GM21447 (cell line): ENCODE data around the gene CRYBG1.
A peak's percentile ranks its signal among the peaks of the same experiment; 100 is the strongest.
"Not testable (repeated sequence)": the region's sequence is repeated elsewhere in the genome, so short reads cannot be mapped to it uniquely, and the experiment has no call there.

Experiments
- ATAC-seq: cut with Tn5 transposase; IDR thresholded peaks from one replicate; pipeline ENCODE4 v1.9.1; 2021; ENCODE audit not compliant: unreplicated experiment

CRYBG1 gene

GRCh38 chr6:106495014-106495413 lies 134.5 kb downstream of the CRYBG1 start:
- ATAC-seq = no peak

GRCh38 chr6:106496823-106497222 lies 136.3 kb downstream of the CRYBG1 start:
- ATAC-seq = no peak

GRCh38 chr6:106501960-106502371 lies 141.4 kb downstream of the CRYBG1 start:
- no peak for ATAC-seq

- no peak for ATAC-seq
Measured at GRCh38 chr6:106502559-106502958, 142.0 kb downstream of the CRYBG1 start.

GRCh38 chr6:106508277-106508676 lies 147.8 kb downstream of the CRYBG1 start:
- ATAC-seq = no peak

GRCh38 chr6:106508834-106509233 lies 148.3 kb downstream of the CRYBG1 start:
- no peak for ATAC-seq

GRCh38 chr6:106509420-106510089 lies 149.0 kb downstream of the CRYBG1 start:
- no peak for ATAC-seq

GRCh38 chr6:106510090-106510970 lies 149.8 kb downstream of the CRYBG1 start:
- peak; percentile 35 for ATAC-seq

- no peak for ATAC-seq
Measured at GRCh38 chr6:106511288-106512047, 151.0 kb downstream of the CRYBG1 start.

GRCh38 chr6:106512048-106512967 lies 151.8 kb downstream of the CRYBG1 start:
- peak; percentile 57 for ATAC-seq

- ATAC-seq = no peak
Measured at GRCh38 chr6:106512968-106513574, 152.6 kb downstream of the CRYBG1 start.

GRCh38 chr6:106513808-106514582 lies 153.5 kb downstream of the CRYBG1 start:
- no peak for ATAC-seq

GRCh38 chr6:106514583-106514885 lies 154.0 kb downstream of the CRYBG1 start:
- no peak for ATAC-seq

GRCh38 chr6:106515582-106515981 lies 155.1 kb downstream of the CRYBG1 start:
- not testable (repeated sequence) for ATAC-seq

GRCh38 chr6:106516616-106517015 lies 156.1 kb downstream of the CRYBG1 start:
- ATAC-seq = no peak

- ATAC-seq = no peak
Measured at GRCh38 chr6:106517706-106518105, 157.2 kb downstream of the CRYBG1 start.

- ATAC-seq = no peak
Measured at GRCh38 chr6:106518748-106519147, 158.2 kb downstream of the CRYBG1 start.

- peak; percentile 53 for ATAC-seq
Measured at GRCh38 chr6:106519460-106520394, 159.2 kb downstream of the CRYBG1 start.
